IPS-15b (cell line): ENCODE results near the gene CHDH.

ENCODE experiments used
- H3K27me3 ChIP-seq: one replicate; pipeline ENCODE4 v1.6.1; 2013; ENCODE audit warnings: low read length; ENCODE audit not compliant: control insufficient read depth, insufficient read depth
- H3K36me3 ChIP-seq: one replicate; pipeline ENCODE4 v1.6.1; 2013; ENCODE audit warnings: low read length; ENCODE audit not compliant: control insufficient read depth, insufficient read depth
- H3K4me1 ChIP-seq: one replicate; pipeline ENCODE4 v1.6.1; 2013; ENCODE audit warnings: mild to moderate bottlenecking, low read length; ENCODE audit not compliant: control insufficient read depth, insufficient read depth
- H3K4me3 ChIP-seq: one replicate; pipeline ENCODE4 v1.5.1; 2013; ENCODE audit warnings: low read depth, low read length
- H3K9ac ChIP-seq: one replicate; pipeline ENCODE4 v1.6.1; 2013; ENCODE audit warnings: low read depth, mild to moderate bottlenecking, low read length
- H3K9me3 ChIP-seq: one replicate; pipeline ENCODE4 v1.6.1; 2013; ENCODE audit warnings: mild to moderate bottlenecking, low read length; ENCODE audit not compliant: control insufficient read depth, insufficient read depth

The CHDH gene

DNA sequence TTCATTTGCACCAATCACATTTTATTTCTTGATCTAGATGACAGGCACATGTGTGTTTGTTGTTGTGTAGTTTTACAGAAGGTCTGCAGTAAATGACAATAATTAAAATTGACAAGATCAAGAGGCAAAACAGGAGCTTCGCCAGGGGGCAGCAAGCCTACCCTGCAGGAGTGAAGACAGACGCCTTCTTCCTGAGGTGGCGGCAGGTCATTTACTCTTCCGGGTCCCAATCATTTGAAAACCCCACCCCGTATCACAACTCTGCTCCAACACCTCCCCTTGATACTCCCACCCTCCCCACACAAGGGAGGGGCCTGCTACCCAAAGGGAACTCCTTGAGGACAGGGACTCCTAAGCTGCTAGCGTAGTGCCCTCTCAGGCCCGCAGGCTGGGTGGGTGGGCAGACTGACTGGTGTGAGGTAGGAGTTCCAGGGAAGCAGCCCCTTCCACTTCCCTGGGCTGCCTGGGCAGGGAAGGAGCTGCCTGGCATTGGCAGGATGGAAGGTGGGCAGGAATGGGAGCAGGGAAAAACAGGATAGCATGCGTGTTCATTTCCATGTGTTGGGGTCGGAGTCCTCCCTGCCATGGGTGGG lies 13.1 kb downstream of the CHDH start:
- Histone ChIP-seq H3K36me3 (peaks cover 3% of the 10 kb centered on the region), H3K9me3 (no peaks in the 10 kb centered on the region), H3K4me1 (no peaks in the 10 kb centered on the region), H3K27me3 (no peaks in the 10 kb centered on the region), H3K9ac (no peak overlapping the region), H3K4me3 (no peak overlapping the region)

DNA sequence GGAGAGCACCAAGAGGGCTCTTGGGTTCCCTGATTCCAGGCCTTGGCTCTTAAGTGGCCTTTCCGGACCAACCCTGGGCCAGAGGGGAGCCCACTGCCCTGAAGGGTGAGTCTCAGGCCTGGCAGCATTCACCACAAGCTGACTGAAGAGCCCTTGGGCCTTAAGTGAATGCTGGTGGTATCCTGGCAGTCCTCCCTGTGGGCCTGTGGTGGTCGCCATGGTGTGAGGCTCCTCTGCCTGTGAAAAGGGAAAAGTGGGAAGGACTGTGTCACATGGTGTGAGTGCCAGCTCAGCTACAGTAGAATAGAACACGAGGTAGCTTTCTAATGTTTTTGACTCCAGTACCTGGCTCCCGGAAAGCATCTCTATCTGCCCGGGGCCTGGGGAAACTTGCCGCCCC lies 15.3 kb downstream of the CHDH start:
- Histone ChIP-seq H3K9me3 (no peaks in the 10 kb centered on the region), H3K4me3 (no peak overlapping the region), H3K36me3 (peaks cover 3% of the 10 kb centered on the region), H3K27me3 (no peaks in the 10 kb centered on the region), H3K4me1 (no peaks in the 10 kb centered on the region), H3K9ac (no peak overlapping the region)

DNA sequence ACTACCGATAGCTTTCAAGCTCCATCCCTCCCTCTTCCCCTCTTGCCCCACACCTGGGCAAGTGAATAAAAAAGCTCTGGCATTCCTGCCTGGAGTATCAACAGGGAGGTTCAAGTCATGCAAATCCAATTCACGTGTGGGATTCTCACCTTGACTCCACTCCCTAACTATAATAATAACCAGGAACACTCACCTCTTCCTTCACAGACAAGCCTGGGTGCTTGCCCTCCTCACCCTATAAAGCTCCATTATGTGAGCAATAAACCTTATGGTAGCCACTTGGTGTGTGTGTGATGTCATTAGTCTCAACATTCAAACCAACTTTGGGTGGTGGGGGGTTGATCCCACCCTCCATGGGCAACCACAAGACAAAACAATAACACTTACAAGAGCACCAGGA lies 16.6 kb downstream of the CHDH start:
- H3K27me3 ChIP-seq, result no peaks in the 10 kb centered on the region
- no peak overlapping the region for H3K4me3 ChIP-seq
- H3K9me3 ChIP-seq, result no peaks in the 10 kb centered on the region
- no peak overlapping the region for H3K9ac ChIP-seq
- peaks cover 3% of the 10 kb centered on the region for H3K36me3 ChIP-seq
- no peaks in the 10 kb centered on the region for H3K4me1 ChIP-seq

DNA sequence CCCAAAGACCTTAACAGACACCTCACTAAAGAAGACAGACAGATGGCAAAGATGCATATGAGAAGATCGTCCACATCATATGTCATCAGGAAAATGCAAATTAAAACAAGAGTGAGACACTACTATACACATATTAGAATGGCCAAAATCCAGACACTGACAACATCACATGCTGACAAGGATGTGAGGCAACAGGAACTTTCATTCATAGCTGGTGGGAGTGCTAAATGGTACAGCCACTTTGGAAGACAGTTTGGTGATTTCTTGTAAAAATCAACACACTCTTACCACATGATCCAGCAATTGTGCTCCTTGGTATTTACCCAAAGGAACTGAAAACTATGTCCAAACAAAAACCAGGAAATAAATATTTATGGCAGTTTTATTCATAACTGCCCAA lies 17.6 kb downstream of the CHDH start:
- Histone ChIP-seq H3K4me3 (no peak overlapping the region), H3K4me1 (no peaks in the 10 kb centered on the region), H3K9ac (no peak overlapping the region), H3K9me3 (no peaks in the 10 kb centered on the region), H3K27me3 (no peaks in the 10 kb centered on the region), H3K36me3 (peaks cover 3% of the 10 kb centered on the region)

DNA sequence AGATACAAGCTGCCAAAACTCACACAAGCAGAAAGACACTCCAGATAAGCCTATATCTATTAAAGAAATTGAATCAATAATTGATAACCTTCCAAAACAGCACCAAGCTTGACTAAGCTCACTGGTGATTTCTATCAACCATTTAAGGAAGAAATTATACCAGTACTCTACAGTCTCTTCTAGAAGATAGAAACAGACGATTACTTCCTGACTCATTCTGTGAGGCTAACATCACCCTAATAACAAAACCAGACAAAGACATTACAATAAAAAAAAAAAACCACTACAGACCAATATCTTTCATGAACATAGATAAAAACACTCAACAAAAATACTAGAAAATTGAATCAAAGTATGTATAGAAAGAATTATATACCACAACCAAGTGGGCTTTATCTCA lies 20.2 kb downstream of the CHDH start:
- H3K27me3 ChIP-seq, result no peaks in the 10 kb centered on the region
- no peak overlapping the region for H3K9ac ChIP-seq
- H3K4me1 ChIP-seq, result no peaks in the 10 kb centered on the region
- no peak overlapping the region for H3K4me3 ChIP-seq
- H3K9me3 ChIP-seq, result no peaks in the 10 kb centered on the region
- H3K36me3 ChIP-seq, result peaks cover 12% of the 10 kb centered on the region

DNA sequence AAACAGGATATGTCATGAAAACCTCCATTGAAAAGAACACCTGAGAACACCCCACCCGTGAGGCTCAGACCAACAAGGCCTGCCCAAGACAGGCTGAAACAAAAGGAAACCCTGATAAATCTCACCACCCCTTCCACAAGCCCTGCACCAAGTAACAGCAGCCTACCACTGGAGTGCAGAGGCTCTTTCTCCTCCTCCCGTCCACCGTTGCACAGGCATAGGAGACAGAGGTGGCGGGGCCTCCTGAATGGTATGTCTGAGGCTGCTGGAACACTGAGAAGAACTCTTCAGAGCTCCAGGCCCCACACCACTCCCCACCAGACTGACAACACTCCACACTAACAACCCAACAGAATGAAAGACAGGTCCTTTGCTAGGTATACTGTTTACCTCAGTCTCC lies 21.4 kb downstream of the CHDH start:
- Histone ChIP-seq H3K9ac (no peak overlapping the region), H3K4me3 (no peak overlapping the region), H3K36me3 (peaks cover 9% of the 10 kb centered on the region), H3K9me3 (no peaks in the 10 kb centered on the region), H3K4me1 (no peaks in the 10 kb centered on the region), H3K27me3 (no peaks in the 10 kb centered on the region)

DNA sequence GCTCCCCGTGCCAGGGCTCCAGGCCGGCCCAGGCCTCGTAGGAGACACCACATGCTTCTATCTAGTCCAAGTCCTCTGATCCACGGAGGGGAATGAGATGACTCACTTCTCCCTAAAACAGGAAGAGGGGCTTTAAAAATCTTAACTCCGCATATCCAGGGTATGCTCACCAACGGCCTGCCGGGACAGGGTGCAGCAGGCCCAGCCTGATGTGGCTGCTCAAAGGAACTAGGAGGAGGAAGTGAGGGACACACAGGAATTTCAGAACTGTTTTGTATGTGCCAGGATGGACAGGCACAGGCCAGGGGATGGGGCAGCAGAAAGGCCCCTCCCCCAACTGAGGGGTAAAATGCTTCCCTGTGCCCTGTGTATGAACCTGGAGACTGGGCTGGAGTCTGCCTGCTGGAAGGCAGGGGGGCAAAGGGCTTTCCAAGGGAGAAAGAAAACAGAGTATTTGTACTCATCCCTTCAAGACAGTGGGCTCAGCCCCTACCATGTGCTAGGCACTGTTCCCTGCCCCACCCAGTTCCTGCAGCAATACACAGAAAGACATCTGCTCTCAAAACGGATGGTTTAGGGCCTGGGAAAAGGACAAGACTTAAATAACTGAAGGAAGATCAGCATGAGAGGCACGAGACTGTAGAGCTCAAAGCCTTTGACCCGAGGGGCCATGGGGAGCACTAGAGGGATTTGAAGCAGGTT lies 22.1 kb downstream of the CHDH start:
- Histone ChIP-seq H3K36me3 (peaks cover 12% of the 10 kb centered on the region), H3K27me3 (no peaks in the 10 kb centered on the region), H3K4me3 (no peak overlapping the region), H3K4me1 (no peaks in the 10 kb centered on the region), H3K9ac (peak overlapping the region; percentile 5), H3K9me3 (no peaks in the 10 kb centered on the region)

DNA sequence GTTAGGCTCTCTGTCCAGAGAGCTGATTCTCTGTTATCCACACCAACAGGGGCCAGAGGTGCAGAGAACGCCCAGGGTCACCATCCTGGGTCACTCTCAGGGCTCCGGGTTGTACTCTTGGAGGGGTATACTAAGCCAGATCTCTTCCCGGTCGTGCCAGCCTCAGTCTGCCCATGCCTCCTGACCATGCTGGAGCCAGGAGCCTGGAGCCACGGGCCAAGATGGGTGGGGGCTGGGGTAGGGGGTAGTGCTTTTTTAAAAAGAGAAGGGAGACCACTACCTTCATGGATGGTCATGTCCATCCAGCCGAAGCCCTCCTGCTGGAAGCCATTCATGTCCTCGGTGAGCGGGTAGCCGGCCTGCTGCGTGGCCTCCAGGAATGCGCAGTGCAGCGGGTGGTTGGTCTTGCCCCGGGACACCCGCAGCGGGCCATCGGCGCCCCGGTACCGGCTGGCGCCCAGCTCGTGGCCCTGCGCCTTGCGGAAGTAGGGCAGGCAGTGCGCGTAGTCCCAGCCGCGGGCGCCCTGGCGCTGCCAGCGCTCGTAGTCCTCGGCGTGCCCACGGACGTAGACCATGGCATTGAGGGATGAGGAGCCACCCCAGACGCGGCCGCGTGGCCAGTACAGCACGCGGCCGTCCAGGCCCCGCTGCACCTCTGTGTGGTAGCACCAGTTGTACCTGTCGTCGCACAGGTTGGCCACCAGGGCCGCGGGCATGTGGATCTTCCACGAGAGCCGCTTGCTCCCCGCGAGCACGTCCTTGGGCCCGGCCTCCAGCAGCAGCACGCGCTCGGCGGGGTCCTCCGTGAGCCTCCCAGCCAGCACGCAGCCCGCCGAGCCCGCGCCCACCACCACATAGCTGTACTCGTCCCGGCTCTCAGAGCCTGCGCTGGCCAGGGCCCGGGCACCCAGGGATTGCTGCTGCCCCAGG lies 22.9 kb downstream of the CHDH start:
- no peaks in the 10 kb centered on the region for H3K4me1 ChIP-seq
- no peak overlapping the region for H3K9ac ChIP-seq
- no peaks in the 10 kb centered on the region for H3K9me3 ChIP-seq
- peaks cover 19% of the 10 kb centered on the region for H3K36me3 ChIP-seq
- H3K4me3 ChIP-seq, result no peak overlapping the region
- no peaks in the 10 kb centered on the region for H3K27me3 ChIP-seq

DNA sequence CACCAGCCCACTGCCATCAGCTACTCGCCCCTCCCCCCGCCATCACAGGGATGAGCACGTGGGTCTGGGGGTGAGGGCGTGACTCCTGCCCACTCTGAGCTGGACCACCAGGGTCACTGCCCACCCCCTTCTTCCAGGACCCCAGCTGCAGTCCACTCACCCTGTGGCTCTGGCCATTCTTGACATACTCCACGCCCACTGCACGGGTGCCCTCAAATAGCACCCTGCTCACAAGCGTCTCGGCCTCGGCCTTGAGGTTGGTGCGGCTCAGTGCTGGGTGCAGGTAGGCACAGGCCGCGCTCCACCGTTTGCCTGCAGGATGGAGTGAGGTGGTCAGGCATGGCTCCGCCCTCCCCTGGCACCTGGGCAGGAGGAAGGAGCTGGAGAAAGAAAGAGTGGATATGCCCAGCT lies 23.9 kb downstream of the CHDH start:
- no peak overlapping the region for H3K9ac ChIP-seq
- H3K4me1 ChIP-seq, result no peaks in the 10 kb centered on the region
- H3K36me3 ChIP-seq, result peaks cover 24% of the 10 kb centered on the region
- H3K27me3 ChIP-seq, result no peaks in the 10 kb centered on the region
- no peaks in the 10 kb centered on the region for H3K9me3 ChIP-seq
- no peak overlapping the region for H3K4me3 ChIP-seq

DNA sequence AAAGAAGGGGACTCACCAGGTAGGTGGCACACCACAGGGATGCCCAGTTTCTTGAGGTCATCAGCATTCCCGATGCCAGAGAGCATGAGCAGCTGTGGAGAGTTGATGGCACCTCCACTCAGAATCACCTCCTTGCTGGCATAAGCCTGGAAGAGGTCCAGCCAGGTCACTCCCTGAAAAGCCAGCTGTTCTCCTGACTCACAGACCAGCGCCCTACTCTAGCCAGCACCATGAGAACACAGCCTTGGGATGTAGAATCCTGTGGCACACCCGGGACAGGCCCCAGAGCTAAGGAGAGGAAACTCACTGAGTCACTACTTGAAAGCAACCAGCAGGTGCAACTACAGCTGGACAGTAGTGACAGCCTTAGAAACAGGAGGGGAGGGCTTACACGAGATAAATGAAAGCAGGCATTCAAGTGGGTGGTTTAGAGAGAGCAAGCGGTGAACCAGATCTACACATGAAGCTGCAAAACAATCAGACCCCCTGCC lies 24.5 kb downstream of the CHDH start:
- Histone ChIP-seq H3K27me3 (no peaks in the 10 kb centered on the region), H3K9ac (no peak overlapping the region), H3K4me1 (no peaks in the 10 kb centered on the region), H3K9me3 (no peaks in the 10 kb centered on the region), H3K4me3 (no peak overlapping the region), H3K36me3 (peaks cover 25% of the 10 kb centered on the region)

DNA sequence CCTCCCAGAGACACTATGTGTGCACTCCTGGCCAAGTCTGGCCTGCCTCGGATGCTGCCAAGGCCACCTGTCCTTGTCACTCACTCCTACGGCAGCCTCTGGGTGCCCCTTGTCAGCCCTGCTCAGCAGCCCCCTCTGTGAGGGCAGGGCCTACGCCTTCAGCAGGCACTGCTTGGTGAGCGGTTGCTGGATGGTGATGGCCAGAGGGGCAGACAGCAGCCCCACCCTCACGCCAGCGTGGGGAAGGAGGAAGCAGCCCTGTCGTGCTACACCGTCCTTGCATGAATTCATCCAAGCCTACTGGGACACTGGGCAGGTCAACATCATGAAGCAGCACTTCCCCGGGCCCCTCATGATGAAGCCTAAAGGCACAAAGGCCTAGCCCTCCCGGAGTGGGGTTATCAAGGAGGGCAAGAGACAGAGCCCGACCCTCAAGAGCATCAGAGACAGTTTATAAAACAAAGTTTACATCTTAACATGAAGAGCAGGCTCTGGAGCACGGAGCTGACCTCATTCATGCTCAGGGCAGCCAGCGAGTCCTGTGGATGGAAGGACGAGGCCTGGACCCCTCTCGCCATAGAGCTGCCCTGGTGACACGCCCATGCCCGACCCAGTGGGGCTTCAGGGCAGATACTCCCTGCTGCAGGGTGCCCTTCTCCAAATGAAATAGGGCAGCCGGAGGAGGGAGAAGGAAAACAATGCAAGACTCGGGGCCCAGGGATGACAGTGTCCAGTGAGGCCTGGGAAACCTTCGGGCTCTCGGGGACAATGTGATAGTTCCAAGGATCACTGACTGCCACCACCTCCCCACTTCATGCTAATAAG lies 25.3 kb downstream of the CHDH start:
- Histone ChIP-seq H3K4me3 (no peak overlapping the region), H3K36me3 (peaks cover 25% of the 10 kb centered on the region), H3K27me3 (no peaks in the 10 kb centered on the region), H3K4me1 (no peaks in the 10 kb centered on the region), H3K9ac (no peak overlapping the region), H3K9me3 (no peaks in the 10 kb centered on the region)
